HFF-Myc (cell line): ENCODE data around the gene CCR7.
"Not testable (repeated sequence)": the region's sequence is repeated elsewhere in the genome, so short reads cannot be mapped to it uniquely, and the experiment has no call there.

Source experiments
- DNase-seq: peaks from one replicate; pipeline ENCODE4 v3.0.0-alpha.2; 2011; ENCODE audit warnings: low read depth; ENCODE audit errors: extremely low read depth
- H3K4me3 ChIP-seq: replicated peaks from 2 replicates; pipeline ENCODE4 v1.5.1; 2011; ENCODE audit warnings: low read depth, mild to moderate bottlenecking, control low read depth, low read length
- TF ChIP-seq, protein P1 (sequence below): IDR thresholded peaks from 2 replicates; pipeline ENCODE4 v1.5.1; 2012; ENCODE audit warnings: mild to moderate bottlenecking, low read depth, low read length, control low read depth; ENCODE audit errors: missing control alignments

The CCR7 gene

DNA sequence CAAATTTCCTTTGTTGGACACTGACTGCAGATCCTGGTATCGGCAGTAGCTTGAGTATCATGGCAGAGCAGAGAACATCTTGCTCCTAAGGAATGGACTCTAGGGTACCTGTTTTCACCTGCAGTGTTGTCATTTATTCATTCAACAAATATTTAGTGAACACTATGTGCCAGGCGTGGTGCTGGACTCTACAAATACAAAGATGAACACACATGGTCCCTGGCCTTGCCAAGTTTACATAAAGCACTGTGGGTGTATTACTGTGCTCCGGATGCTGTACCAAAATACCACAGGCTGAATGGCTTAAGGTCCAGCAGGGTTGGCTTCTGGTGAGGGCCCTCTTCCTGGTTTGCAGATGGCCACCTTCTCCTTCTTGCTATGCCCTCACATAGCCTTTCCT, 14.2 kb upstream of the CCR7 start:
- TF ChIP-seq, protein P1, sequence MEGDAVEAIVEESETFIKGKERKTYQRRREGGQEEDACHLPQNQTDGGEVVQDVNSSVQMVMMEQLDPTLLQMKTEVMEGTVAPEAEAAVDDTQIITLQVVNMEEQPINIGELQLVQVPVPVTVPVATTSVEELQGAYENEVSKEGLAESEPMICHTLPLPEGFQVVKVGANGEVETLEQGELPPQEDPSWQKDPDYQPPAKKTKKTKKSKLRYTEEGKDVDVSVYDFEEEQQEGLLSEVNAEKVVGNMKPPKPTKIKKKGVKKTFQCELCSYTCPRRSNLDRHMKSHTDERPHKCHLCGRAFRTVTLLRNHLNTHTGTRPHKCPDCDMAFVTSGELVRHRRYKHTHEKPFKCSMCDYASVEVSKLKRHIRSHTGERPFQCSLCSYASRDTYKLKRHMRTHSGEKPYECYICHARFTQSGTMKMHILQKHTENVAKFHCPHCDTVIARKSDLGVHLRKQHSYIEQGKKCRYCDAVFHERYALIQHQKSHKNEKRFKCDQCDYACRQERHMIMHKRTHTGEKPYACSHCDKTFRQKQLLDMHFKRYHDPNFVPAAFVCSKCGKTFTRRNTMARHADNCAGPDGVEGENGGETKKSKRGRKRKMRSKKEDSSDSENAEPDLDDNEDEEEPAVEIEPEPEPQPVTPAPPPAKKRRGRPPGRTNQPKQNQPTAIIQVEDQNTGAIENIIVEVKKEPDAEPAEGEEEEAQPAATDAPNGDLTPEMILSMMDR: no peak
- DNase-seq: no peak
- no peak overlapping the region for H3K4me3 ChIP-seq

DNA sequence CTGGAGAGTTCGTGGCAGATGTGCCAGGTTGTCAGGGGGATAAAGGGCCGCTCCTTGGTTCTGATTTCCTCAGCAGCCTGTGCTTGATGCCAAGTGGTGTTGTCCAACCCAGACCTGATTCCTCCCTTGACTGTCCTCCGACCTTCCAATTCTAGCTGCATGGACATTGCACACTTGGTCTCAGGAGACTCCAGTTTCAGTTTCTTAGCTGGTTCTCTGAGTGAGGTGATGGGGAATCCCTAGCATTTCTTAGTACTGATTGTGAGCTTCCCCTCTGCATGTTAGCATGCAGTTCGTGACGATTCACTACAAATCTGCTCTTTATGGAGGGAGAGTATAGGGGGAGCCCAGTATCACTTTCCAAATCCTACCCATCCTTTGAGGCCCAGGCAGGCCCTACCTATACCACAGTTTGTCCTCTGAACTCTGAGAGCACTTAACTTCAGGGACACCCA, 12.4 kb upstream of the CCR7 start:
- H3K4me3 ChIP-seq: no peak overlapping the region
- no peak for DNase-seq
- TF ChIP-seq, protein P1: no peak

DNA sequence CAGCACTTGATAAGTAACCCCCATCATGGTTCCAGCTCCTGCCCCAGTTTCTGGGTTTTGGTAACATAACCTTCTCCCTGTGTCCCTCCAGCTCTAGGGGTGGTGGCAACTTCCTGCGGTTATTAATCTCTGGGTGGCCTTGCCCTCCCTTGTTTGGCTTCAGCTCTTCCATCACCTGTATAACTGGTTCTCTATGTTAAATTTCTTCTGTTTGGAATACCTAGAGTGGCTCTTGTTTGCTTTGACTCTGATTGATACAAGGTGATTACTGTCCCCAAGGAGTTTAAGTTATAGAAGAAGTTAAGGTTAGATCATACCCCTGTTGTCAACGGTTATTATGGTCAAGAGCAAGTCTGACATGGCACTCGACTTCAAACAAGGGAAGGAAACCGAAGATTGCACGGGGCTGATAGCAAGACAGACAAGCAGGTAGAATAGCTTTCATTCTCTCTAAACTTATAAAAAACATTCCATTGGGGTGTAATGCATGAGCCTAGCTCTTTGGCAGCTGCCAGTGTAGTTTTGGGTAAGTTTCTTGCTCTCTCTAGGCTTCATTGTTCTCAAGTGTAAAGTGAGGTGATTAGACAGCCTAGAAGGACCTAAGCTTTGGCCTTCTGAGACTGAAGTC, 11.0 kb upstream of the CCR7 start:
- TF ChIP-seq, protein P1: no peak
- DNase-seq: no peak
- H3K4me3 ChIP-seq: no peak overlapping the region

DNA sequence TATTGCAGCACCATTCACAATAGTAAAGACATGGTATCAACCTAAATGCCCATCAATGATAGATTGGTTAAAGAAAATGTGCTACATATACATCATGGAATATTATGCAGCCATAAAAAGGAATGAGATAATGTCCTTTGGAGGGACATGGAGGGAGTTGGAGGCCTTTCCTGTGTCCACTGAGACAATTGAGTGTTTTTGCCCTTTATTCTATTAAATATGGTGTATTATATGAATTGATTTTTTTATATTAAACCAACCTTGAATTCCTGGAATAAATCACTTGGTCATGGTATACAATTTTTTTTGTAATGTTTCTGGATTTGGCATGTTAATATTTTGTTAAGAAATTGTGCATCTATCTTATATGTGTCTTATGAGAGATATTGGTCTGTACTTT, 9.0 kb upstream of the CCR7 start:
- no peak for DNase-seq
- TF ChIP-seq, protein P1: no peak
- no peak overlapping the region for H3K4me3 ChIP-seq

DNA sequence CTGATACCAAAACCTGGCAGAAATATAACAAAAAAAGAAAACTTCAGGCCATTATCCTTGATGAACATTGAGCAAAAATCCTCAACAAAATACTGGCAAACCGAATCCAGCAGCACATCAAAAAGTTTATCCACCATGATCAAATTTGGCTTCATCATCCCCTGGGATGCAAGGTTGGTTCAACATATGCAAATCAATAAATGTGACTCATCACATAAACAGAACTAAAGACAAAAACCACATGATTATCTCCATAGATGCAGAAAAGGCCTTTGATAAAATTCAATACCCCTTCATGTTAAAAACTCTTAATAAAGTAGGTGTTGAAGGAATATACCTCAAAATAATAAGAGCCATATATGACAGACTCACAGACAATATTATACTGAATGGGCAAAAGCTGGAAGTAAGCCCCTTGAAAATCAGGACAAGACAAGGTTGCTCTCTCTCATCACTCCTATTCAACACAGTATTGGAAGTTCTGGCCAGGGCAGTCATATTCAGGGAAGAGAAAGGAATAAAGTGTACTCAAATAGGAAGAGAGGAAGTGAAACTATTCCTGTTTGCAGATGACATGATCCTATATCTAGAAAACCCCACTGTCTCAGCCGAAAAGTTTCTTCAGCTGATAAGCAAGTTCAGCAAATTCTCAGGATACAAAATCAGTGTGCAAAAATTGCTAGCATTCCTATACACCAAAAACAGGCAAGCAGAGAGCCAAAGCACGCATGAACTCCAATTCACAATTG, 7.1 kb upstream of the CCR7 start:
- H3K4me3 ChIP-seq, DNase-seq: not testable (repeated sequence)

DNA sequence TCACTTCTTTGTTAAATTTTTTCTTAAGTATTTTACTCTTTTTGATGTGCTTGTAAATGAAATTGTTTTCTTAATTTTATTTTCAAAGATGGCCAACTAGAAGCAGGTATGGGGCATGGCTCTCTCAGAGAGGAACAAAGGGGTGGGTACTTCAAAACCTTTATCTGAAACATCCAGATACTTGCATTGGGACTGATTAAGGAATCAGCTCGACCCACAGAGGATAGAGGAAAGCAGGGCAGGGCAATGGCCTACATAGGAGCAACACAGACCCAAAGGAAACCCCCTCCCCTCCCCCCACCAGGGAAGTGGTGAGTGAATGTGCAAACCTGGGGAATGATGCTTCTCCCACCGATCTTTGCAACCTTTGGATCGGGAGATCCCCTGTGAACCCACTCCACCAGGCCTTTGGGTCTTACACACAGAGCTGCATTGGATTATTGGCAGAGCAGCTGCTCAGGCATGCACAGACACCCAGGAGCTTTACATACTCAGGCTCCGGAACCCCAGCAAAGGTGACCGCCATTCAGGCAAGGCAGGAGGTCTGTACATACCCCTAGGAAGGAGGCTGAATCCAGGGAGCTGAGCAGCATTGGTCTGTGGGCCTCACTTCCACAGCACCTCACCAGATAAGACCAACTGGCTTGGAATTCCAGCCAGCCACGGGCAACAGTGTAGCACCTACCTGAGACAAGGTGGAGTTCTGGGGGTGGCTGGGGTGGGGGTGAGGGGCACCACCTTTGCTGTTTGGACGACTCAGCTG, 3.0 kb upstream of the CCR7 start:
- no peak overlapping the region for H3K4me3 ChIP-seq
- DNase-seq: no peak
- TF ChIP-seq, protein P1: no peak

DNA sequence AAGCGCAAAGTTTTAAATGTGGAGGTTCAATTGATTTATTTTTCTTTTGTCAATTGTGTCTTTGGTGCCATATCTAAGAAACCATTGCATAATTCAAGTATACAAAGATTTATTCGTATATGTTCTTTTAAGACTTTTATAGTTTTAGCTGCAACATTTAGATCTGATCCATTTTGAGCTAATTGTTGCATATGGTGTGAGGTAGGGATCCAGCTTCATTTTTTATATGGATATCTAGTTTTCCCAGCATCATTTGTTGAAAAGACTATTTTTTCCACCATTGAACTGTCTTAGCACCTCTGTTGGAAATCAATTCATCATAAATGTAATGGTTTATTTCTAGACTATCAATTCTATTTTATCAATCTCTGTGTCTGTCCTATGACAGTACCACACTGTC, 2.1 kb upstream of the CCR7 start:
- TF ChIP-seq, protein P1: no peak
- H3K4me3 ChIP-seq: no peak overlapping the region
- DNase-seq: no peak
